NOMO-1 treated with dmso at 0.1 percent for 144 hours (cell line): ENCODE data around the gene NXPH4.
A peak's percentile ranks its signal among the peaks of the same experiment; 100 is the strongest.

Experiments
- DNase-seq: peaks from one replicate; lab custom pipeline; 2025; ENCODE audit not compliant: unreplicated experiment; lab: John Stamatoyannopoulos, UW

The NXPH4 gene

GRCh38 chr12:57240926-57241401, 24.4 kb downstream of the NXPH4 start:
- DNase-seq = no peak

GRCh38 chr12:57241402-57242310, 25.1 kb downstream of the NXPH4 start:
- no peak for DNase-seq

GRCh38 chr12:57242329-57242690, 25.7 kb downstream of the NXPH4 start:
- DNase-seq = no peak

GRCh38 chr12:57242691-57243454, 26.3 kb downstream of the NXPH4 start:
- no peak for DNase-seq

- peak; percentile 41 for DNase-seq
These were observed 27.1 kb downstream of the NXPH4 start for GRCh38 chr12:57243521-57244311.

GRCh38 chr12:57244312-57244696, 27.7 kb downstream of the NXPH4 start:
- no peak for DNase-seq

GRCh38 chr12:57247041-57247440, 30.4 kb downstream of the NXPH4 start:
- DNase-seq = no peak

GRCh38 chr12:57248934-57249742, 32.5 kb downstream of the NXPH4 start:
- peak; percentile 88 for DNase-seq

GRCh38 chr12:57250541-57250940, 33.9 kb downstream of the NXPH4 start:
- no peak for DNase-seq

GRCh38 chr12:57250956-57251355, 34.4 kb downstream of the NXPH4 start, which contains the start of gene STAC3:
Gene STAC3, minus strand, starts transcription at chr12:57251187. Its CDS starts 1,551 bp downstream, at chr12:57249636.
- no peak for DNase-seq

GRCh38 chr12:57254506-57255280, 38.1 kb downstream of the NXPH4 start:
- DNase-seq = no peak

GRCh38 chr12:57255916-57256315, 39.3 kb downstream of the NXPH4 start:
- DNase-seq = no peak

- no peak for DNase-seq
These were observed 42.7 kb downstream of the NXPH4 start for GRCh38 chr12:57258977-57259970.

- DNase-seq = no peak
These were observed 43.8 kb downstream of the NXPH4 start for GRCh38 chr12:57260366-57260765.

GRCh38 chr12:57261428-57261865, 44.9 kb downstream of the NXPH4 start:
- no peak for DNase-seq

- DNase-seq = no peak
These were observed 45.7 kb downstream of the NXPH4 start for GRCh38 chr12:57262126-57262822.

- no peak for DNase-seq
These were observed 46.5 kb downstream of the NXPH4 start for GRCh38 chr12:57263096-57263495.

GRCh38 chr12:57266681-57267080, 50.1 kb downstream of the NXPH4 start:
- no peak for DNase-seq
